A549 treated with DMSO at 1 μM for 4 hours (cell line): Measurements from ENCODE around the gene ADAM17. TPM values are rescaled to one million over a fixed set of nuclear protein-coding genes. Genes with fewer than 3 reads are reported as not detected.

Source experiments
- total RNA-seq: library from RNA; stranded (reverse); fragments of 200-300 nt; extraction: Qiagen RNA extraction; gene quantifications from 5 replicates; pipeline ENCODE4 v1.2.3, GENCODE V29; 2022; ENCODE audit warnings: low read depth

Gene ADAM17
- total RNA-seq, result 27.2 to 35.9 TPM (median 35.0 TPM) in 5 replicates

GRCh38 chr2:9555297-9556120 lies at the start of gene ADAM17:
Gene ADAM17 (minus strand): TSS chr2:9555830. CDS start chr2:9555605, 225 bp downstream.

GRCh38 chr2:9474361-9475057 lies 81.1 kb downstream of the ADAM17 start, which contains the start of gene IAH1:
Gene IAH1 (plus strand): TSS chr2:9474551. CDS start chr2:9474567, 16 bp downstream.

Other genes with a start within 250 kb of the ADAM17 start
- gene ITGB1BP1, start 132.3 kb downstream of the ADAM17 start, total RNA-seq, result 162 to 189 TPM (median 165 TPM) in 5 replicates
- 49.7 to 58.1 TPM (median 57.0 TPM) in 5 replicates for gene CPSF3, start 132.2 kb downstream of the ADAM17 start, total RNA-seq
- gene IAH1, start 81.3 kb downstream of the ADAM17 start, total RNA-seq, result 81.2 to 112 TPM (median 99.3 TPM) in 5 replicates
- gene YWHAQ, start 75.2 kb upstream of the ADAM17 start, total RNA-seq, result 648 to 722 TPM (median 713 TPM) in 5 replicates